ENCODE measurements around the gene SH3YL1. TPM values are rescaled to one million over a fixed set of nuclear protein-coding genes. Genes with fewer than 3 reads are reported as not detected.

The SH3YL1 gene
- total and polyA plus RNA-seq, 4 donors: 6.4 to 19.2 (median 13.9) TPM

DNA sequence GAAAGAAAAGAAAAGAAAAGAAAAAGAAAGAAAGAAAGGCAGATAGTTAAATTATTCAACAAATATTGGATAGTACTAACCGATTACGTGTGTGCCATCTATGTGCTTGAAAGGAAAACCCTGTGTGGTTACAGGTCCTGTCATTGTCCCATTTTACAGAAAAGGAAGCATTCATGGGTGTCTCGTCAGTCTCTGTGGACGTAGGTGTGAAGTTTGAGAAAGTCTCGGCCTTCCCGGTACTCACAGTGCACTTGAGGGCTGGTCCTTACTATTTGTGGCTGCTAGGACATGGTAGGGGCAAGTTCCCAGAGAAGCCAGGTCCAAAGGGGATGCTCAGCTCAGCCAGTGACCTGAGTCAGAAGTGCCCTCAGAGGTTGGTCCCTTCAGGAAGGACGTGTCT lies 19.3 kb downstream of the SH3YL1 start (continued):
- TF ChIP-seq FOXA1 (IDR thresholded peaks at IDR 0.05) (no peak), JUND (IDR thresholded peaks at IDR 0.05) (no peak)

DNA sequence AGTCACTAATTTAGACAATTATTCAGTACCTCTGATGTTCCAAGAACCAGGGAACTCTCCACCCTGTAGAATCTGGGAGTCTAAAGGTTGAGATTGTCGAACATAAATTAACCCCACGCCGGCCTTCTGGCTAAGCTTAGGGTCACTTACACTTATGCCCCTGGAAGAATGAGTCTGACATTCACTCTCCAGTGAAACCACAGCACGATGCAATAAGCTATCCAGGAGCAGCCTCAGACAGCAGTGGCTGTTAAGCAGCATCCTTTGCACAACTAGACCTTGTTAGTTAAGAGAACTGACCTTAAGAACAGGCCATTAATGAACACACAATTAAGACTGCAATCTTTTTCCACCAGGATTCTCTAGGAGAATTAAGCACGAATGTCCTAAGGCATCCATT lies 25.0 kb downstream of the SH3YL1 start:
- 92% methylated on average over 5 of the region's 5 CpGs for WGBS
- peaks cover 0 to 7% (median 3%) of the 10 kb centered on the region in 4 donors for H3K4me1 ChIP-seq (ENCODE audit: control insufficient read depth in 4 of 4, insufficient read depth in 4 of 4, low read length in 3 of 4)
- no peak overlapping the region for H3K4me3 ChIP-seq (ENCODE audit: low read depth in 1 of 3, low read length in 3 of 3)
- H3K27me3 ChIP-seq (ENCODE audit: control insufficient read depth in 4 of 4, insufficient read depth in 4 of 4, low read length in 3 of 4): no peaks in the 10 kb centered on the region
- TF ChIP-seq, protein P1, sequence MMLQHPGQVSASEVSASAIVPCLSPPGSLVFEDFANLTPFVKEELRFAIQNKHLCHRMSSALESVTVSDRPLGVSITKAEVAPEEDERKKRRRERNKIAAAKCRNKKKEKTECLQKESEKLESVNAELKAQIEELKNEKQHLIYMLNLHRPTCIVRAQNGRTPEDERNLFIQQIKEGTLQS (IDR thresholded peaks at IDR 0.05): no peak
- TF ChIP-seq EGR1 (IDR thresholded peaks at IDR 0.05; ENCODE audit: low read depth in 2 of 2): no peak
- no peak for TF ChIP-seq SP1 (IDR thresholded peaks at IDR 0.05)
- TF ChIP-seq RXRA (IDR thresholded peaks at IDR 0.05): no peak
- TF ChIP-seq JUND (IDR thresholded peaks at IDR 0.05): no peak
- TF ChIP-seq FOXA1 (IDR thresholded peaks at IDR 0.05): no peak
- TF ChIP-seq, protein P2, sequence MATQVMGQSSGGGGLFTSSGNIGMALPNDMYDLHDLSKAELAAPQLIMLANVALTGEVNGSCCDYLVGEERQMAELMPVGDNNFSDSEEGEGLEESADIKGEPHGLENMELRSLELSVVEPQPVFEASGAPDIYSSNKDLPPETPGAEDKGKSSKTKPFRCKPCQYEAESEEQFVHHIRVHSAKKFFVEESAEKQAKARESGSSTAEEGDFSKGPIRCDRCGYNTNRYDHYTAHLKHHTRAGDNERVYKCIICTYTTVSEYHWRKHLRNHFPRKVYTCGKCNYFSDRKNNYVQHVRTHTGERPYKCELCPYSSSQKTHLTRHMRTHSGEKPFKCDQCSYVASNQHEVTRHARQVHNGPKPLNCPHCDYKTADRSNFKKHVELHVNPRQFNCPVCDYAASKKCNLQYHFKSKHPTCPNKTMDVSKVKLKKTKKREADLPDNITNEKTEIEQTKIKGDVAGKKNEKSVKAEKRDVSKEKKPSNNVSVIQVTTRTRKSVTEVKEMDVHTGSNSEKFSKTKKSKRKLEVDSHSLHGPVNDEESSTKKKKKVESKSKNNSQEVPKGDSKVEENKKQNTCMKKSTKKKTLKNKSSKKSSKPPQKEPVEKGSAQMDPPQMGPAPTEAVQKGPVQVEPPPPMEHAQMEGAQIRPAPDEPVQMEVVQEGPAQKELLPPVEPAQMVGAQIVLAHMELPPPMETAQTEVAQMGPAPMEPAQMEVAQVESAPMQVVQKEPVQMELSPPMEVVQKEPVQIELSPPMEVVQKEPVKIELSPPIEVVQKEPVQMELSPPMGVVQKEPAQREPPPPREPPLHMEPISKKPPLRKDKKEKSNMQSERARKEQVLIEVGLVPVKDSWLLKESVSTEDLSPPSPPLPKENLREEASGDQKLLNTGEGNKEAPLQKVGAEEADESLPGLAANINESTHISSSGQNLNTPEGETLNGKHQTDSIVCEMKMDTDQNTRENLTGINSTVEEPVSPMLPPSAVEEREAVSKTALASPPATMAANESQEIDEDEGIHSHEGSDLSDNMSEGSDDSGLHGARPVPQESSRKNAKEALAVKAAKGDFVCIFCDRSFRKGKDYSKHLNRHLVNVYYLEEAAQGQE (IDR thresholded peaks at IDR 0.05): no peak
- H3K9me3 ChIP-seq (ENCODE audit: control insufficient read depth in 4 of 4, low read length in 3 of 4): no peaks in the 10 kb centered on the region
- H3K36me3 ChIP-seq (ENCODE audit: control insufficient read depth in 4 of 4, insufficient read depth in 3 of 4, low read depth in 1 of 4, low read length in 3 of 4): peaks cover 0 to 6% (median 1%) of the 10 kb centered on the region in 4 donors
- no peak overlapping the region for H3K9ac ChIP-seq (ENCODE audit: low read depth in 1 of 2, low read length in 2 of 2)
- H3K27ac ChIP-seq (ENCODE audit: low read depth in 1 of 2, low read length in 2 of 2): no peak overlapping the region
- no peak for DNase-seq (ENCODE audit: low spot score)

DNA sequence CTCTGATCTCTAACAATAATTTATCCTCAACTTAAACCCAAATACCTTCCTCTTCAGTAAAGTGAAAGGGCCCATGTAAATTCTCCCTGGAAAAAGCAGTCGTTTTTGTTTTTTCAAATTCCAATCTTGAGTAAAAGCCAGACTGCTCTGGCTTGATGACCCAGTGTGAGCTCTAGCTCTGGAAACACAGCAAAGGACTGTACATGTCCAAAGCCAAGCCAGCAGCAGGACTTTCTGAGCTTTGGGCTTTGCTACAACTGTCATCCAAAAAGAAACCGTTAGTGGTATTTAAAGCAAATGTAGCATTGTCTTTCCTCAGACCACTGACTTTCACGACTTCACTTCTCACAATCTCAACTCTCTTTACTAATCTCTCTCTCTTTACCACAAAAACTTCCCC lies 25.4 kb downstream of the SH3YL1 start:
- no peak overlapping the region for H3K27ac ChIP-seq (ENCODE audit: low read depth in 1 of 2, low read length in 2 of 2)
- peaks cover 0 to 7% (median 3%) of the 10 kb centered on the region in 4 donors for H3K4me1 ChIP-seq (ENCODE audit: control insufficient read depth in 4 of 4, insufficient read depth in 4 of 4, low read length in 3 of 4)
- H3K36me3 ChIP-seq (ENCODE audit: control insufficient read depth in 4 of 4, insufficient read depth in 3 of 4, low read depth in 1 of 4, low read length in 3 of 4): peaks cover 0 to 3% (median 1%) of the 10 kb centered on the region in 4 donors
- no peaks in the 10 kb centered on the region for H3K27me3 ChIP-seq (ENCODE audit: control insufficient read depth in 4 of 4, insufficient read depth in 4 of 4, low read length in 3 of 4)
- WGBS: 72% methylated on average over 3 of the region's 3 CpGs
- no peak for DNase-seq (ENCODE audit: low spot score)
- H3K9ac ChIP-seq (ENCODE audit: low read depth in 1 of 2, low read length in 2 of 2): no peak overlapping the region
- H3K4me3 ChIP-seq (ENCODE audit: low read depth in 1 of 3, low read length in 3 of 3): no peak overlapping the region
- no peaks in the 10 kb centered on the region for H3K9me3 ChIP-seq (ENCODE audit: control insufficient read depth in 4 of 4, low read length in 3 of 4)
- TF ChIP-seq HNF4G (IDR thresholded peaks at IDR 0.05) (no peak), RAD21 (IDR thresholded peaks at IDR 0.05) (no peak), JUND (IDR thresholded peaks at IDR 0.05) (no peak), GABPA (IDR thresholded peaks at IDR 0.05 in 1 of 2, conservative IDR thresholded peaks at IDR 0.05 in 1 of 2) (no peak), HNF4A (conservative IDR thresholded peaks at IDR 0.05) (no peak), NR2F2 (IDR thresholded peaks at IDR 0.05) (no peak), YY1 (IDR thresholded peaks at IDR 0.05) (no peak), TAF1 (conservative IDR thresholded peaks at IDR 0.05) (no peak), SP1 (IDR thresholded peaks at IDR 0.05) (no peak), RXRA (IDR thresholded peaks at IDR 0.05) (no peak)
- TF ChIP-seq, protein P3, sequence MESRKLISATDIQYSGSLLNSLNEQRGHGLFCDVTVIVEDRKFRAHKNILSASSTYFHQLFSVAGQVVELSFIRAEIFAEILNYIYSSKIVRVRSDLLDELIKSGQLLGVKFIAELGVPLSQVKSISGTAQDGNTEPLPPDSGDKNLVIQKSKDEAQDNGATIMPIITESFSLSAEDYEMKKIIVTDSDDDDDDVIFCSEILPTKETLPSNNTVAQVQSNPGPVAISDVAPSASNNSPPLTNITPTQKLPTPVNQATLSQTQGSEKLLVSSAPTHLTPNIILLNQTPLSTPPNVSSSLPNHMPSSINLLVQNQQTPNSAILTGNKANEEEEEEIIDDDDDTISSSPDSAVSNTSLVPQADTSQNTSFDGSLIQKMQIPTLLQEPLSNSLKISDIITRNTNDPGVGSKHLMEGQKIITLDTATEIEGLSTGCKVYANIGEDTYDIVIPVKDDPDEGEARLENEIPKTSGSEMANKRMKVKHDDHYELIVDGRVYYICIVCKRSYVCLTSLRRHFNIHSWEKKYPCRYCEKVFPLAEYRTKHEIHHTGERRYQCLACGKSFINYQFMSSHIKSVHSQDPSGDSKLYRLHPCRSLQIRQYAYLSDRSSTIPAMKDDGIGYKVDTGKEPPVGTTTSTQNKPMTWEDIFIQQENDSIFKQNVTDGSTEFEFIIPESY (IDR thresholded peaks at IDR 0.05): no peak
- TF ChIP-seq, protein P1 (IDR thresholded peaks at IDR 0.05): no peak
- TF ChIP-seq, protein P4, sequence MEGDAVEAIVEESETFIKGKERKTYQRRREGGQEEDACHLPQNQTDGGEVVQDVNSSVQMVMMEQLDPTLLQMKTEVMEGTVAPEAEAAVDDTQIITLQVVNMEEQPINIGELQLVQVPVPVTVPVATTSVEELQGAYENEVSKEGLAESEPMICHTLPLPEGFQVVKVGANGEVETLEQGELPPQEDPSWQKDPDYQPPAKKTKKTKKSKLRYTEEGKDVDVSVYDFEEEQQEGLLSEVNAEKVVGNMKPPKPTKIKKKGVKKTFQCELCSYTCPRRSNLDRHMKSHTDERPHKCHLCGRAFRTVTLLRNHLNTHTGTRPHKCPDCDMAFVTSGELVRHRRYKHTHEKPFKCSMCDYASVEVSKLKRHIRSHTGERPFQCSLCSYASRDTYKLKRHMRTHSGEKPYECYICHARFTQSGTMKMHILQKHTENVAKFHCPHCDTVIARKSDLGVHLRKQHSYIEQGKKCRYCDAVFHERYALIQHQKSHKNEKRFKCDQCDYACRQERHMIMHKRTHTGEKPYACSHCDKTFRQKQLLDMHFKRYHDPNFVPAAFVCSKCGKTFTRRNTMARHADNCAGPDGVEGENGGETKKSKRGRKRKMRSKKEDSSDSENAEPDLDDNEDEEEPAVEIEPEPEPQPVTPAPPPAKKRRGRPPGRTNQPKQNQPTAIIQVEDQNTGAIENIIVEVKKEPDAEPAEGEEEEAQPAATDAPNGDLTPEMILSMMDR (IDR thresholded peaks at IDR 0.05; ENCODE audit: low read depth, low read length, missing input control): no peak
- TF ChIP-seq, protein P2 (IDR thresholded peaks at IDR 0.05): no peak
- TF ChIP-seq, protein P5, sequence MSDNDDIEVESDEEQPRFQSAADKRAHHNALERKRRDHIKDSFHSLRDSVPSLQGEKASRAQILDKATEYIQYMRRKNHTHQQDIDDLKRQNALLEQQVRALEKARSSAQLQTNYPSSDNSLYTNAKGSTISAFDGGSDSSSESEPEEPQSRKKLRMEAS (IDR thresholded peaks at IDR 0.05): no peak

All from liver (tissue), 9 donors.